Measurements from ENCODE around the gene PDIA6.

Gene PDIA6, protein sequence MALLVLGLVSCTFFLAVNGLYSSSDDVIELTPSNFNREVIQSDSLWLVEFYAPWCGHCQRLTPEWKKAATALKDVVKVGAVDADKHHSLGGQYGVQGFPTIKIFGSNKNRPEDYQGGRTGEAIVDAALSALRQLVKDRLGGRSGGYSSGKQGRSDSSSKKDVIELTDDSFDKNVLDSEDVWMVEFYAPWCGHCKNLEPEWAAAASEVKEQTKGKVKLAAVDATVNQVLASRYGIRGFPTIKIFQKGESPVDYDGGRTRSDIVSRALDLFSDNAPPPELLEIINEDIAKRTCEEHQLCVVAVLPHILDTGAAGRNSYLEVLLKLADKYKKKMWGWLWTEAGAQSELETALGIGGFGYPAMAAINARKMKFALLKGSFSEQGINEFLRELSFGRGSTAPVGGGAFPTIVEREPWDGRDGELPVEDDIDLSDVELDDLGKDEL

DNA sequence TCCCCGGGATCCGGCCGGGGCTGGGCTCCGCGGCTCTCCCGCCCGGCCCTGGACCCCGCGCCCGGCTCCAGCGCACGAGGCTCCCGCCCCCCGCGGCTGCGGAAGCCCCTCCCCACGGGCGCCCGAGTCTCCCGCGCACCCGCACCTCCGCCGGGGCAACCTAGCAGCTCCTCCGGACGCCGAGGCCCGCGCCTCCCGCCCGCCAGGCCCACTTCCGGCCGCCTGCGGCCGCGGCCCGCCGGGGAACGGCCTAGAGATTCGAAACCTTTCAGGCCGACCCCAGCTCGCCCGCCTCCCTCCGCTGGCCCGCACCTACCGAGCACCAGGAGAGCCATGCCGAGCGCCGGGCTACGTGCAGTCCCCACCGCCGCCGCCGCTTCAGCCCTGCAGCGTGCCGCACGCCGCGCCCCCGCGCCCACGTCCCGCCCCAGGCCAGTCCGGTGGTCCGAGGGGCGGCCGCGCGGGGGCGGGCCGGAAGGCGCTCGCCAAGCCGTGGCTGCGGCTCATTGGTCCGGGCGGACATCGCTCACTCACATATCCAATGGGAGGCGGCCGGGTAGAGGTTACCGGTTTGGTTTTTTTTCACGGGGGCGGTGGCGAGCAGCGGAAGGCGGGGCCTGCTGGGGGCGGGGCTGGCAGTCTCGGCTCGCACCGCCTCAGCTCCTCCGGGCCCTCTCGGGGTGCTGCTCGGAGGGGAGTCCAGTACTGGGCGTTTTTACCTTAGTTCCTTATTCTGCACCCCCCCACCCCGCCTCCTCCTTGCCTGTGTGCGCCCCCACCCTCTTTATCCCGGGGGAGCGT is at the start of gene PDIA6:
PDIA6 (minus strand) TSS at position 424 of the 801 bp plus-strand sequence; CDS start at position 335, 89 bp downstream.
- DNase-seq (ENCODE audit: low spot score), result peak; percentile 96

DNA sequence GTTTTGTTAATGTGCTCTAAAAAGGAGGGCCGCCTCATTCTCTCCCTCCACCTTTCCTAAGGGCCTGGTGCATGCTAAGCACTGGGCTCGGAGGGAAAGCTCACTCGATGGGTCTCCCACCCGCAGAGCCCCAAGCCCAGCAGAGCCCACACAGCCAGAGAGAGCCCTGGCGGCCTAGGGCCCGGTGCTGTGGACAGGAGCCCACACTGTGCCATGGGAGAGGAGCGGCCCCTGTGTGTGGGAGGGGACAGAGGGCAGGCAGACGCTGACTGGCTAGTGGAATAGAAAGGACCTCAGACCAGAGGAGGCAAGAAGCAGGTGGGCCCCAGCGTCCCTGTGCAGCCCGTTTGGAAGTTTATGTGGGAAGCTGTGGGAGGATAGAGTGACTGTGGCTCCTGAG is 49.7 kb upstream of the PDIA6 start:
- DNase-seq (ENCODE audit: low spot score), result no peak

DNA sequence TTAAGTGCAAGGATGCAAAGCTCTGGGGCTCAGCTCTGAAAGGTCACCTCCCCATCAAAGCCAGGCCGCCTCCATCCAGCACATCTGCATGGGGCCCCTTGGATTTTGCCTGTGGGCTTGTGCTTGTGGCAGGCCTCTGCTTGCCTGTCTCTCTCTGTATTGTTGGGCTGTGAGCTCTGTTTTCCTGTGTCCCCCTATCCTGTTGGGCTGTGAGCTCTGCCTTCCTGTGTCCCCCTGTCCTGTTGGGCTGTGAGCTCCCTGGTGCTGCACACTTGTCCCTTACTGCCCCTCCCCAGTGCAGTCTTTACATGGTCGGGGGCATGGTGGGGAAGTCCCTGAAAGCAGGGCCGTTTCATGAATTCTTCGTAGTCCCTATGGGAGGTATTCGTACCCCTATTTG is 49.2 kb upstream of the PDIA6 start:
- no peak for DNase-seq (ENCODE audit: low spot score)

DNA sequence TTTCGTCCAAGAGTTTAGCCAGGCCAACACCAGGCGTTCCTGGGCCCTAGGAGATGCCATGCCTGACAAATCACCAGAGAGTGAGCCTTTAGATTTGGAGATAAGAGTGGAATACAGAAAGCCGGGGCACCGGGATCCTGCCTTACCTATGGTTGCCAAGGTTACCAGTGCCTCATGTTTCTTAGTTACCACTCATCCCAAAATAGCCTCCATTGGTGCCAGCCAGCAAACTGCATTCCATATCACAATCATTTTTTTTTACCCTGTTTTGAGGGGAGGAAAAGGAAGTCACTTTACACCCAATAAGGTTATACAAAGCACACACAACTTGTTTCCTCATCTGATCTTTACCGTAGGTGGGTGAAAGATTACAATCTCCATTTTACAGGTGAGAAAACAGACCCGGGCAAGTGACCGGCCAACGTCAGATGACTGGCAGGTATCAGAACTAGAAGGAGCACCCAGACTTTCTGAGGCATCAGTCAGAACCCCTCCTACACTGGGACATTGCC is 48.3 kb upstream of the PDIA6 start:
- DNase-seq (ENCODE audit: low spot score), result no peak

DNA sequence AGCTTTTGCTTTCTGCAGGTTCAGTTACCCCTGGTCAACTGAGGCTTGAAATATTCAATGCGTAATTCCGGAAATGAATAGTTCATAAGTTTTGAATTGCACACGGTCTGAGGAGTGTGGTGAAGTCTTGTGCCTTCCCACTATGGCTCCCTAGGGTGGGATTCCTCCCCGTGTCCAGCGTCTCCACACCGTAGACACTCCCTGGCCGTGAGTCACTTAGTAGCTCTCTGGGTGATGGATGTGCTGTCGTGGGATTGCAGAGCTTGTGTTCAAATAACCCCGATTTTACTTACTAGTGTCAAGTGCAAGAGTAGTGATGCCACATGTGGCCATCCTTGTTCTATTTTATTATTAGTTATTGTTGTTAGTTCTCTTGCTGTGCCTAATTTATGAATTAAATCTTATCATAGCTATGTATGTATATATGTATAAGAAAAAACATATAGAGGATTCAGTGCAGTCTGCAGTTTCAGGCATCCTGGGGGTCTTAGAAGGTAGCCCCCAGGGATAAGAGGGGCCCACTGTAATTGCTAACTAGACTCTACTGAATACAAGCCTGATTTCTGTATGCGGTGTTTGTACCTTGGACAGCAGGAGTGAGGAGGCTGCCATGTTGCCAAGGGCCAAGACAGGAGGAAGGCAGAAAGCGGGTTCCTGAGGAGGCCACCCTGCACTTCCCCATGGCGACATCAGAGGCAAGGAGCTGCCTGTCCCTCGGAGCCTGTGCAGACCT is 47.7 kb upstream of the PDIA6 start:
- DNase-seq (ENCODE audit: low spot score), result no peak

DNA sequence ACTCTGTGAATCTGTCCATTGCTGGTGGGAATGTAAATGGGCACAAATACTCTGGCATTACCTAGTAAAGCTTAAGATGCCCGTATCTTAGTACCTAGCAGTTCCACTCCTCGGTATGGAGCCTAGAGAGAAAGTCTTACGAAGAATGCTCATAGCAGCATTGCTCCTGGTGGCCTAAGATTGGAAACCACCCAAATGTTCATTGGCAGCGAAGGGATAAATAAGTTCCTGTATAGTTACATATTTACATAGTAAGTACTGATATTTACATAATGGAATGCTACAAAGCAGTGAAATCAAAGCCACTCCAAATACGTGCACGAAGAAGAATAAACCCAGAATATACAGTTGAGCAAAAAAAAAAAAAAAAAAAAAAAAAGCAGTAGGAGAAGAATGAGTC is 46.7 kb upstream of the PDIA6 start:
- DNase-seq (ENCODE audit: low spot score), result no peak

DNA sequence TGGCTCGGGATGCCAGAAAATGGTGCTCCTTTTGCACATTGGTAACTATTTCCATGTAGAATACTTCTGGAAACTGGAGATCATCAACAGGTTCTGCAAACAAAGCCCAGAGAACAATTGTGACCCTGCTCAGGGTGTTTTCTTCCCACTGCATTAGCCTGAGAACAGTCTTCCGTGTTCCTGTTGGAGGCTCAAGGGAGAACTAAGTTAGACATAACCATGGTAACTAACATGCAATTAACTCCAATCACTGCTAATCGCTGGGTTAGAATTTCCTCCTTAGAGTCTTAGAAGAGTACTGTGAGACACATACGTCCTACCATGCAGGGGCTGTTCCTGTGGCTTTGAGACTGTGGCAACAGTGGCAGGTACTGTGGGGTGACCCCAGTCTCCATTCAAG is 36.0 kb upstream of the PDIA6 start:
- no peak for DNase-seq (ENCODE audit: low spot score)

DNA sequence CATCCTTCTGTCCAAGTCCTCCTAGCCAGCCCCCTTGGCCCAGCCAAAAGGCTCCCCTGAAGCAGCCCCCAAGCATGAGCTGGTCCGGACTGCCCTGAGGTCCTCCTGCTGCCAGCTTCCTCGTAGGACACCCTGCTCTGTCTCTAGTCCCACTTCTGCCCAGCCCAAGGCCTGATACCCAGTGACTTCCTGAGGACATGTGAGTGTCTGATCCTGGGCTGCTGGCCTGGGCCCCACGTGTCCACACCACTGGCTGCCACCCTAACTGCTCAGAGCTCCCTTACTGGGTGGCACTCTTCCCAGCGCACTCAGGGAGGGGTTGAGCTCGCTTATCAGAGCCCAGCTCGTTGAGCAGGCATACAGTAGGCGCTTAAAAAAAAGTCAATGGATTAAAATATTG is 34.4 kb upstream of the PDIA6 start:
- no peak for DNase-seq (ENCODE audit: low spot score)

DNA sequence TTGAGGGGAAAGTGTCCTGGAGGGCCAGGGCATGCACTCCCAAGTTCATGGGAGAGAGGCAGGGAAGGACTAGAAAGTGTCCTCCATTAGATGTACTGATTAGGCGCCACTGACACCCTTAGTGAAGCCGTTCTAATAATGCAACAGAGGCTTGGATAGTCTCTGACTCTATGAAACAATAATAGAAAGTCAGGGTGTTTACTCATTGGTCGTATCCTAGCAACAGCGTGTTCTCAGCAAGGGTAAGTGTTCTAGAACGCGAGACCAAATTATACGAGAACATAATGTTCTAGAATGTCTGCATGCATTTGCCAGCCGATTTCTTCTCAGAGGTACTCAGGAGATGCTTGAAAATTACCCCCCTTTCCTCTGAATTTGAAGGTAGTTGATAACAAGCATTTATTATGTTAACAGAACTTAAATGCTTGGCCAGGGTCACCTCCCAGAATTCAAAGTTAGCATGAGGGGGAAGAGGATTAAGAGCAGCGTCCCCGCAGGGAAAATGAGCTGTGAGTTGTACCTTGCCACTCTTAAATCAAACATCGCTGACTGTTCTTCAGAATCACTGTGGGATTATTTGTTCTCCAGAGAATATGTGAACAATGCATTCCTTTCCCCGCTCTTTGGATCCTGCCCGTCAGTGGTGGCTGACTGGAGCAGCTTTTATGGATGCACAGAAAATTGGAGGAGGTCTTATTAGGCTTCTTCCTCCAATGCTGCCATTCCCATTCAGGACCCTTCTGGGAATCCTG is 33.7 kb upstream of the PDIA6 start:
- no peak for DNase-seq (ENCODE audit: low spot score)

DNA sequence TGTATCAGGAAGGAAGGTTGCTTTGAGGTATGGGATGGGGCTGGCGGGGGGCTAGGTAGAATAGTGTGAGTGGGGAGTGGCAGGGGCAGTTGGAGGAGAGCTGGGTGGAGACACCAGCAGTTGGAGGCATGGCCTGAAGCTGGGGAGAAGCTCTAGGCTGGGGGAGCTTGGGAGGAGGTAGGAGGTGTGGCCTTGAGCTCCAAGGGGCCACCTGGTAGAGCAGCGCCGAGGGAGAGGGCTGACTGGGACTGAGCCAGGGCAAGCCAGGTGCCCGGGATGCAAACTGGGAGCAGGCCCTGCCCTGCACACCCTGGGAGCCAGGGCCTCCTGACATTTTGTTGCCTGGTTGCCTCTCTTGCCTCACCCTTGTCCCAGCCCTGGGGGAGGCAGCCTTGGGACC is 33.1 kb upstream of the PDIA6 start:
- DNase-seq (ENCODE audit: low spot score), result no peak

DNA sequence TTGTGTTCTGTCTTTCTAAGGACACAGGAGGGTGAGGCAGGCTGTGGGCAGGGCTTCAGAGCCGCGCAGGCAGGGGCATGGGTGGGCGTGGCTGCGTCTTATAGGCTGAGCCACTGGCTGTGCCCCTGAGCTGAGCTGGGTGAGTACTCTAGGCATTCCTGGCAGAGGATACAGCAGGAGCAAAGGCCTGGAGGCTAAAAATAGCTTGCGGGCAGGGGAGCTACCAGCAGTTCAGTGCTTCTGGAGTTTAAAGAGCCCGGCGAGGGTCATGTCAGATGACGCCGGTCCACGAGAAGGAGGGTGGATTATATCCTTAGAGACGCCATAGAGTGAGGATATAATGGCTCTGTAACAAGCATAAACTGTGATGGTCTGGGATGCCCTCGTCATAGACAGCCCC is 31.5 kb upstream of the PDIA6 start:
- DNase-seq (ENCODE audit: low spot score), result peak; percentile 13

DNA sequence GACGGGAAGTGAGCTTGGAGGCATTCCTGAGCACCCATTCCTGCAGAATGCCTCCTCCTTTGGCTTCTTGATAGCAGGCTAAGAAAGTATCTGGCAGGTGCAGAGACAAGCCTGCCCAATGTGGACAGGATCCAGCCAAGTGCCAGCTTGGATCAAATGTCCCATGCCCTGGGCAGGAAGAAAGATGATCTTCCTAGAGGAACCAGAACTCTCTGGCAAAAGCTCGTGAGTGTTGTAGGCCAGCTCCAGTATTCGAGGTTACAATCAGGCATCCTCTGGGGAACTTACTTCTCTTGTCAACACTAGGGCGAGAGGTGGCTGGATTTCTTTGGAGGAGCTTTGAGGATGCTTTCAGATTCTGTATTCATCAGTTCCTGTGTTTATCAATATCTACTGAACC is 29.9 kb upstream of the PDIA6 start:
- no peak for DNase-seq (ENCODE audit: low spot score)

DNA sequence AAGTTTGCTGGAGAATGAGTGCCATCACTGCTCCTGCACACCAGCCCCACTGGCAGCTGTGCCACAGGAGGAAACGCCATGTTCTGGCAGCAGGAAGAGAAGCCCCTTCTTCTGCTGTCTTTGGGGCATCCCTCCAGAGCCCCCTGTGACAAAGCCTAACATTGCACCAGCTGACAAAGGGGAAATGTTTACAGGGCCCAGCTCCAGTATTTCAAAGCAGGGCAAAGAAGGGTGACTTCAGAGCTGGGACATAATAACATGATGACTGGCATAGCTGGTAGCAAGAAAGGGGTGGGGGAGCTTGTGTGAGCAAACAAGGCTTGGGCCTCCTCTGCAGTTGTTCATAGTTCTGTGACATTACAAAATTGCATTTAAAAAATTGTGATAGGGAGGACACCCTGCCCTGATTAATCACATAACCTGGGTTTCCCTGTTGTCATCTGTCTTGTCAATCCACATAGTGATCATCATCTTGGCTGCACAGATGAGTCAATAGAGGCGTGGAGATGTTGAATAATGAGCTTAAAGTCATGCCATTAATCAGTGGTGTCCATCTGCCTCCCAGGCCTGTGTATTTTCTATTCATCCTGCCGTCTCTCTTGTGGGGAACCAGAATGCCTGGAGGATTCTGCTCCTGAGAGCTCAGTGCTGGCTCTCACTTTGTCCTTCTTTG is 29.1 kb upstream of the PDIA6 start:
- DNase-seq (ENCODE audit: low spot score), result no peak

DNA sequence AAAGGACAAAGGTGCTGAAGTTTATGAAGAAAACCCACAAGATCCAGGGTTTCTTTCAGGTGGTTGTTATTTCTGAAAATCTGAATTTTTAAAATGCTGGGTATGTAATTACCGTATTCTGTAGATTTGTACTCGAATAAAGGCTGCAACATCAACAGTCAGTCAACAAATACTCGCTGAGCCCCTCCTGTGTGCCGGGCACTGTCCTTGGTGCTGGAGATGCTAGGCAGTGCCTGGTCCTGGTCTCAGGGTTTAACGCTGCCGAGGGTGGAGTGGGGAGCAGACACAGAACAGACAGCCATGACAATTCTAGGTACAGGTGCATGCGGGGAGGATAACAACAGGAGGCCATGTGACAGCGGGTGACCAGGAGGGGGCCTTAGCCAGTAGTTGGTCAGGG is 27.2 kb upstream of the PDIA6 start:
- DNase-seq (ENCODE audit: low spot score), result peak; percentile 22

DNA sequence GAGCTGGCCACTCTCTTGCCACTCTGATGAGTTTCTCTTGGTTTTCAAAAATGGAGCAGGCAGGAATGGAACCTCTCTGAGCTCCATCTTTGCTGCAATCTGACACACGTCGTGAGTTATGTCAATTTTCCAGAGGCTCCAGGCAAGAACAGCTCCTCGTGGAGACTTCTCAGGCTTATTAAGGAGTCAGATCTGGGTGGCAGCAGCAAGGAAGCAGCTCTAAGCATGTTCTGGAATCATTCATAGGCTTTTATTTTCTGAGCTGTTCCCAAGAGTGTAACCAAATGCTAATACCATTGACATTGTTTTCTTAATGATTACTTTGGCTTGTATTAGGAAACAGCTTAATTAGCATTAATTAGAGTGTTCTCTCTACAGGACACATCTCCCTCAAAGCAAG is 26.1 kb upstream of the PDIA6 start:
- no peak for DNase-seq (ENCODE audit: low spot score)

DNA sequence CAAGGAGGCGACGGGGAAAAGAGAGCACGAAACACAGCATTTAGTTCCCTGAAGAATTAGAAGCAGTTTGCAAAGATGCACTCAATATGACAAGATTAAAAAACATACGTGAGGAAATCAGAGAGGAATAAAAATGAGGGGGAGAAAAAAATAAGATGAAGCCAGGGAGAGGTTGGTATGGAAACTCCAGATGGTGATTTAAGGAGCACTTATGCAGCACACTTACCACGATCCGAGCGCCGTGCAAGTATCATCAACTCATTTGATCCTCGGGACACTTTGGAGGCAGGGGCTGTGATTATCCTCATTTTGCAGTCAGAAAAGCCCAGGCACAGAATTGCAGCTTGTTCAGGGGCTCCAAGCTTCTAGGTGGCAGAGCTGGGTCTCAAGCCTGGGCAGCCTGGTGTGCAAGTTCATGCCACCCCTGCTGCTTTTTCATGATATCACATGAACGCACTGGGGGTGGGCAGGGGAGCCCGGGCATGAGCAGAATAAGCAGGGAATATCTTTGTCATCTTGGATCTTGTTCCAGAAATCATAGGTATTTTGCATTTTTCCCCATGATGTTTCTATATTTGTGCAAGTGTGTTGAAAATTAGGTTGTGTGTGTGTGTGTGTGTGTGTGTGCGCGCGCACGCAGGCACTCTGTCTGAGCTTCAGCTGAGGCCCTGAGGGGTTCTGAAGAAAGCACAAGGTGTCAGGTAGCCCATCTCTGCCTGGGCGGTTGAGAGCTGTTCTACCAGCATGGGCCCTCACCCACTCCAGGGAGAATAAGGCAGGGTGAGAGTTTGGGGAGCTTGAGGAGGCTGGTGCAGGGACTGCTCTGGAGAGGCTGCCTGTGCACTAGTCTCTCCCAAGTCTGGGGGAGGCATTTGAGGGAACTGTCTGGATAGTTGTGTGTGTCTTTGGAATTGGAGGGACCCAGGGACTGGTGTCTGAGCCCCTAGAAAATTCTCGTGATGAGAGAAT is 25.0 kb upstream of the PDIA6 start:
- no peak for DNase-seq (ENCODE audit: low spot score)

DNA sequence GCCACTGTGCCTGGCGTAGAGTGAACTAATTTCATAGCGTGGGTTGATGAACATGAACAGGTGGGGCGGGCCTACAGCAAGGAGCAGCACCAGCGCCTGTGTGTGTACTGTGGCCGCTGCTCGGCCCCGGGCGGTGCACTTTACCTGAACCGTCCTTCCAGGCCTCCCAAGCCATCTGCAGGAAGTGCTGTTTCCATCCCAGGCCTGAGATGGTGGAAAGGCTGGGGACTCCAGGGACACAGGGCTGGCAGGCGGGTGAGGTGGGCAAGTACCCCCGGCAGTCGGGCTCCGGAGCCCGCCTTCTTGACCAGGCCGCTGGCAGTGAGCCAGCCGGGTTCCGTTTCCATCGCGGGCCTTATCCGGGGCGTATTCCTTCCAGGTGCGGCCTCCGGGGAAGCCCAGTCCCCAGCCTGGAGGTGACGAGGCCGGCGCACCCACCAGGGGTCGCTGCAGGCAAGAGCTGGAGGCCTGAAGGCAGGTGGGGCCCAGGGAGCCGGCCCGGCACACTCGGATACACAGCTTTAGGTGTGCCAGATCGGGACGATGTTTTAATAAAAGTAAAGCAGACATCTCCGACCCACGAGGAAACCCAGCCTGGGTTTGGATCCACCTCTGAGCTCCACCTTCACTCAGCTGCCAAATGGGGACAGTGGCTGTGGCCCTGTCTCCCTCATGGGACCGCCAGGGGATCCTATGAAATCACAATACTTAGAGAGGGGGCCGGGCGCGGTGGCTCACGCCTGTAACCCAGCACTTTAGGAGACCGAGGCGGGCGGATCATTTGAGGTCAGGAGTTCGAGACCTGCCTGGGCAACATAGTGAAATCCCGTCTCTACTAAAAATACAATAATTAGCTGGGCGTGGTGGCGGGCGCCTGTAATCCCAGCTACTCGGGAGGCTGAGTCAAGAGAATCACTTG is 22.7 kb upstream of the PDIA6 start:
- peak; percentile 18 for DNase-seq (ENCODE audit: low spot score)

DNA sequence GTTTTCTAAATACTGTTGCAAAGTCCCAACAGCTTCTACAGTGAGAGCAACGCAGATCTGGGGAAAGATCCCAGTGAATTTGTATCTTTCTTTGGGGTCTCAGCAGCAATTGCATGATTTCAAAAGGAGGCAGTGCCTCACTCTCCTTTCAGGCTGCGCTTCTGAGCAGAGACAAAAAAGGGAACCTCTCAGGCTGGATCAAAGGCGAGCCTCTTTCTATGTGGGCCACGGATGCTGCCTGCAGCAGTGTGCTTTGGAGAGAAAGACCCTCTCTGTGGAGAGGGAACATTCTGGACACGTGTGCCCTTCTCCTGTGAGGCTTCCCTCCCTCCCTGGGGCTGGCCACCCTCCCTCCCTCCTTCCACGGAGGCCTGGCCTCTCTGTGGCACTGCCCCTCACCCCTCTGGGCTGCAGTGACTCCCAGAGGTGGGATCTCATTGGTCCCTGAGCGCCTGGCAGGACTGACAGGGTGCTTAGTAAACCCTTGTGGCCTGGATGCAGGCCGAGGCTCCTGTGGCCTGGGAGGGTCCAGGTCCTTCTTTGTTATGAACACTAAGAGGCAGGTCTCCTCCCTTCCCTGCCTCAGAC is 21.6 kb upstream of the PDIA6 start:
- DNase-seq (ENCODE audit: low spot score), result no peak
